Nephron progenitor cell (in vitro differentiated cells): Measurements from ENCODE around the gene MYF6.

Experiments used
- DNase-seq: peaks from one replicate; pipeline ENCODE4 v3.0.0; 2021
- H3K27ac Mint-ChIP-seq: 2 replicates; pipeline ENCODE4 v1.8.0; 2021; ENCODE audit warnings: mild to moderate bottlenecking, moderate library complexity, mixed read lengths
- H3K27me3 Mint-ChIP-seq: 2 replicates; pipeline ENCODE4 v1.8.0; 2021; ENCODE audit warnings: mild to moderate bottlenecking, low read depth, mixed read lengths; ENCODE audit not compliant: poor library complexity
- H3K36me3 Mint-ChIP-seq: 2 replicates; pipeline ENCODE4 v1.8.0; 2021; ENCODE audit warnings: low read depth, mixed read lengths
- H3K4me1 Mint-ChIP-seq: 2 replicates; pipeline ENCODE4 v1.8.0; 2021; ENCODE audit warnings: mixed read lengths
- H3K4me3 Mint-ChIP-seq: 2 replicates; pipeline ENCODE4 v1.8.0; 2021; ENCODE audit warnings: mild to moderate bottlenecking, moderate library complexity, mixed read lengths
- H3K9me3 Mint-ChIP-seq: 2 replicates; pipeline ENCODE4 v1.8.0; 2021; ENCODE audit warnings: mild to moderate bottlenecking, moderate library complexity, mixed read lengths
- TF ChIP-seq, protein P1 (sequence below): fragments of 200-600 bp; sonication (generic); IDR thresholded peaks from 2 replicates; pipeline ENCODE4 v1.5.0; 2021; ENCODE audit warnings: antibody characterized with exemption

The MYF6 gene

DNA sequence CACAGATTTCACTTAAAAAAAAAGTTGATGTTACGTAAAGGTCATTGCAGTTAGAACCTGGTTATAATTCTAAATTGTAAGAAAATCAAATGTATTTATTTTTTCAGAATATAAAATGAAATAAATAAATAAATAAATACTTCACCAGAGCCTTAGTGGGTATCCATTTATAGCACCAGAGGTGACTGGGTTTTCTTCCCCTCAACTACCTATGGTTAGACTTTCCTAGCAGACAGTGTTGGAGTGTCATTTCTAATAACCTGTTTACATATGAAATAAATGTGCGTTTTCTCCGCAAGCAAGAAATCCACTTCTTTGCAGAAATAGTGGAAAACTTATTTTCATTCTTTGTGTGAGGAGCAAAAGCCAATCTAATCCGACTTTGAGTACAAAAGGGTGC is 6.0 kb downstream of the MYF6 start:
- TF ChIP-seq, protein P1, sequence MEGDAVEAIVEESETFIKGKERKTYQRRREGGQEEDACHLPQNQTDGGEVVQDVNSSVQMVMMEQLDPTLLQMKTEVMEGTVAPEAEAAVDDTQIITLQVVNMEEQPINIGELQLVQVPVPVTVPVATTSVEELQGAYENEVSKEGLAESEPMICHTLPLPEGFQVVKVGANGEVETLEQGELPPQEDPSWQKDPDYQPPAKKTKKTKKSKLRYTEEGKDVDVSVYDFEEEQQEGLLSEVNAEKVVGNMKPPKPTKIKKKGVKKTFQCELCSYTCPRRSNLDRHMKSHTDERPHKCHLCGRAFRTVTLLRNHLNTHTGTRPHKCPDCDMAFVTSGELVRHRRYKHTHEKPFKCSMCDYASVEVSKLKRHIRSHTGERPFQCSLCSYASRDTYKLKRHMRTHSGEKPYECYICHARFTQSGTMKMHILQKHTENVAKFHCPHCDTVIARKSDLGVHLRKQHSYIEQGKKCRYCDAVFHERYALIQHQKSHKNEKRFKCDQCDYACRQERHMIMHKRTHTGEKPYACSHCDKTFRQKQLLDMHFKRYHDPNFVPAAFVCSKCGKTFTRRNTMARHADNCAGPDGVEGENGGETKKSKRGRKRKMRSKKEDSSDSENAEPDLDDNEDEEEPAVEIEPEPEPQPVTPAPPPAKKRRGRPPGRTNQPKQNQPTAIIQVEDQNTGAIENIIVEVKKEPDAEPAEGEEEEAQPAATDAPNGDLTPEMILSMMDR, result no peak
- no peaks in the 10 kb centered on the region for H3K36me3 Mint-ChIP-seq
- H3K27me3 Mint-ChIP-seq, result peaks cover 70% of the 10 kb centered on the region
- H3K27ac Mint-ChIP-seq, result no peak overlapping the region
- no peak for DNase-seq
- no peaks in the 10 kb centered on the region for H3K9me3 Mint-ChIP-seq
- peak overlapping the region; percentile 84 for H3K4me3 Mint-ChIP-seq
- H3K4me1 Mint-ChIP-seq, result peaks cover 67% of the 10 kb centered on the region

DNA sequence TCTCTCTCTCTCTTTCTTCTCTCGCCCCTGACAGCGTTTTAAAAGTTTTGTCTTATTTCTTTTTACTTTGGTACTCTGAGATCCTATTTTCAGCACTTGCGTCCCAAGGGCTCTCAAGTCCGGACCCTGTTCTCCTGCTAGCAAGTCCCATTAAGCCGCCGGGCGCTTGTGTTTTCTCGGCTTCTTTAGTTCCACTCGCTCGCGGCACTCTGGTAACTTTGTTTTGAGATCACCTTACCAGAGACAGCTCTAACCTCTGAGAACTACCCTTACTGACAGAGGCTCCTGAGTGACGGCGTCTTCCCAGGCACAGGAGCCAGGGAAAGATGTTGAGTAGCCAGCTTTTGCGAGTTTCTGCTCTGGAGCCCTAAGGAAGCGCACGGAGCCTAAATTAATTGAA is 6.6 kb downstream of the MYF6 start:
- Mint-ChIP-seq H3K36me3 (no peaks in the 10 kb centered on the region), H3K9me3 (no peaks in the 10 kb centered on the region), H3K27ac (no peak overlapping the region), H3K4me1 (peaks cover 60% of the 10 kb centered on the region), H3K27me3 (peaks cover 64% of the 10 kb centered on the region), H3K4me3 (peak overlapping the region; percentile 84)
- peak; percentile 56 for DNase-seq
- TF ChIP-seq, protein P1, result no peak

DNA sequence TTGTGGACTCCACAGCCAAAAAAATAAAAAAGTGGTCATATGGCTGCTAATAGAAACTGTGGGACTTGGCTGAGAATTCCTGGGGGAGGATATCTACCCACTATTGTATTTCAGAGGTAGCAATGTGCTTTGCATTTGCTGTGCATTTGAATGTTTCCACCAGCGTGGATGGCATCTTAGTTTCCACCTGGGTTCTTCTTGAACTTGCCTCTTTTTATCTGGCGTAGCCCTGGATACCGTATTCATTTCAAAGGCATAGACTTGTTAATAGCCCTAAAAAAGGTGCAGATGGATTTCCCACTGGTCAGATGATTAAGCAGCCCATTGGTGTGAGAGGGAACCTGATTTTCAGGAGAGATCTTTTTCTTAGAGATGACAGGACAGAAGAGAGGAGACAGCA is 7.4 kb downstream of the MYF6 start:
- Mint-ChIP-seq H3K4me1 (peaks cover 53% of the 10 kb centered on the region), H3K27me3 (peaks cover 56% of the 10 kb centered on the region)

DNA sequence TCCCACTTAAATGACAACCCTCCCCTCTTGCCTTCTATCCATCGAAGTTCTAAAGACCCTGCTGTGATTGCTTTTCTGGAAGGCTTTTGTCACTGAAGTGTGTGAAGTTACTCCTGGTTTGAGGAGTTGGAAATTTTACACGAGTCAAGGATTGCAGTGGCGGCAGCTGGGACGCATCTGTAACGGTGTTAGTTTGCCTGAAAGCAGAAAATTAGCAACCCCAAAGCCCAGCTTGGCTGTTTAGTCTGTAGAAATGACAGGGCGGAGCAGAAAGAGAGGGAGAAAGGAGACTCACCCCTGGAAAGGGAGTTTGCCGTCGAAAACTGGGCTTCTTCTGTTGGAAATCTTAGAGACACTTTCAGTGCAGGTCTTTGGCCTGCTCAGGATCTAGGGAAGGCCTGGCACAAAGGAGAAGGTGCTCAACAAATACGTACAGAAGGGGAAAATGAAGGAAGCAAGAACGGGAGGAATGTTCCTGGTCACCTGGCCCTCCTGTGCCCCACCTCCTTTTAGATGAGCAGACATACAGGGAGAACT is 8.3 kb downstream of the MYF6 start:
- Mint-ChIP-seq H3K27me3 (peaks cover 46% of the 10 kb centered on the region), H3K4me1 (peaks cover 43% of the 10 kb centered on the region), H3K27ac (no peak overlapping the region), H3K36me3 (no peaks in the 10 kb centered on the region), H3K4me3 (peak overlapping the region; percentile 33), H3K9me3 (no peaks in the 10 kb centered on the region)
- no peak for DNase-seq
- TF ChIP-seq, protein P1, result no peak

More for the DNA sequence above, 7.4 kb downstream of the MYF6 start:
- TF ChIP-seq, protein P1, result no peak
- Mint-ChIP-seq H3K4me3 (peak overlapping the region; percentile 9), H3K9me3 (no peaks in the 10 kb centered on the region), H3K27ac (no peak overlapping the region), H3K36me3 (no peaks in the 10 kb centered on the region)
- no peak for DNase-seq

DNA sequence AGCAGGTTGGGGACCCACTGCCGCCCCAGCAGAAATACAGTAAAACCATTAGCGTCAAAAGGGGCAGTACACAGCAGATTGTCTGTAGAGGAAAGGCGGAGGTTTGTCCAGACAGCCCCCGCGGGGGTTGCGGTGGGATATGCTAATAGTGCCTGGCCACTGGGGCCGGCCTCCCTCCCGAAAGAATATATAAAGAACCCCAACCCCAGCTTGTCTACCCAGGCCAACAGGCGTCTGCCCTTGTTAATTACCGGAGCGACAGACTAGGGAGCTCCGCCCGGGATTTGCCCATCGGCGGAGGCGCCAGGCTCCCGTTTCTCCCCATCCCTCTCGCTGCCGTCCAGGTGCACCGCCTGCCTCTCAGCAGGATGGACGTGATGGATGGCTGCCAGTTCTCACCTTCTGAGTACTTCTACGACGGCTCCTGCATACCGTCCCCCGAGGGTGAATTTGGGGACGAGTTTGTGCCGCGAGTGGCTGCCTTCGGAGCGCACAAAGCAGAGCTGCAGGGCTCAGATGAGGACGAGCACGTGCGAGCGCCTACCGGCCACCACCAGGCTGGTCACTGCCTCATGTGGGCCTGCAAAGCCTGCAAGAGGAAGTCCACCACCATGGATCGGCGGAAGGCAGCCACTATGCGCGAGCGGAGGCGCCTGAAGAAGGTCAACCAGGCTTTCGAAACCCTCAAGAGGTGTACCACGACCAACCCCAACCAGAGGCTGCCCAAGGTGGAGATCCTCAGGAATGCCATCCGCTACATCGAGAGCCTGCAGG is 9.4 kb downstream of the MYF6 start, which contains the start of gene MYF5:
Gene MYF5, plus strand, starts transcription at position 217 of the 774 bp plus-strand sequence. Its CDS starts 152 bp downstream, at position 369.
- Mint-ChIP-seq H3K4me1 (peaks cover 43% of the 10 kb centered on the region), H3K27ac (no peak within 1 kb of the TSS), H3K9me3 (no peaks in the 10 kb centered on the region), H3K27me3 (peaks cover 43% of the 10 kb centered on the region), H3K4me3 (peak within 1 kb of the TSS; percentile 33), H3K36me3 (no peaks in the 10 kb centered on the region)
- TF ChIP-seq, protein P1, result no peak
- DNase-seq, result no peak

DNA sequence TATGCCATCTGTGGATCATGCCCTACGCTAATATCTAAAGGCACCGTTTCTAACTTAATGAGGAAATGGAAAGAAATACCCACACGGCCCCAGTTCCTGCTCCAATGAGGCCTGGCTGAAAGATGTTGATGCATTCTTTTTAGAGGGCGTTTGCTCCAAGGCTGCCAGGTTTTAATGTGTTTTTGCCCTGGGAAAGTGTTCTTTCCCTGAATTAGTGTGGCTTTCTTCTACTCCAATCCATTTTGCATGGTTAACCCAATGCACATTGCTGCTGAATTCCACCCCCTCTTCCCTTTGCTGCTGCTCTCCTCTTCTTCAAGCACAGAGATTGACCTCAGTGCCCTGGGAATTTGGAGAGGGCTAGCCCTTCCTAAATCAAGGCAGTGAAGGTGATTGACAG is 10.4 kb downstream of the MYF6 start:
- H3K27ac Mint-ChIP-seq, result no peak overlapping the region
- TF ChIP-seq, protein P1, result no peak
- H3K9me3 Mint-ChIP-seq, result no peaks in the 10 kb centered on the region
- H3K36me3 Mint-ChIP-seq, result no peaks in the 10 kb centered on the region
- no peak for DNase-seq
- peaks cover 37% of the 10 kb centered on the region for H3K4me1 Mint-ChIP-seq
- H3K27me3 Mint-ChIP-seq, result peaks cover 39% of the 10 kb centered on the region
- no peak overlapping the region for H3K4me3 Mint-ChIP-seq
